Measurements from ENCODE around the gene HDAC9.

DNA sequence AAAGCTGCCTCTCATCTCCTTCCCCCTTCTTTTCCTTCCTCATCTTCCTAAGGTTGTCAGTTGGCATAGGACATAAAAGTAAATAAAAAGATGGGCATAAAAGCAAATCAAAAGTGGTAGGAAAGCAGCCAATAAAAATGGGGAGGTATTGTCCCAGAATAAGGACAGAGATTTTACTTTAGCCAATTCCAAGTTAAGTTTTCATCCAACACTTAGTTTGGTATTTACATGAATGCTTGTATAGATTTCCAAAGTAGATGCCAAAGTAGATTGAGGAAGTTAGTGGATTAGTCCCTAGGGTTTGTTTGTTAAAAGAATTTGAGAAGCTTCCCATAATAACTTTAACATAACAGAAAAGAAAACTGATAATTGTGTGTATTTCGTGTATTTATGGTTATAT is 33.7 kb downstream of the HDAC9 start:
- TF ChIP-seq, protein P1, sequence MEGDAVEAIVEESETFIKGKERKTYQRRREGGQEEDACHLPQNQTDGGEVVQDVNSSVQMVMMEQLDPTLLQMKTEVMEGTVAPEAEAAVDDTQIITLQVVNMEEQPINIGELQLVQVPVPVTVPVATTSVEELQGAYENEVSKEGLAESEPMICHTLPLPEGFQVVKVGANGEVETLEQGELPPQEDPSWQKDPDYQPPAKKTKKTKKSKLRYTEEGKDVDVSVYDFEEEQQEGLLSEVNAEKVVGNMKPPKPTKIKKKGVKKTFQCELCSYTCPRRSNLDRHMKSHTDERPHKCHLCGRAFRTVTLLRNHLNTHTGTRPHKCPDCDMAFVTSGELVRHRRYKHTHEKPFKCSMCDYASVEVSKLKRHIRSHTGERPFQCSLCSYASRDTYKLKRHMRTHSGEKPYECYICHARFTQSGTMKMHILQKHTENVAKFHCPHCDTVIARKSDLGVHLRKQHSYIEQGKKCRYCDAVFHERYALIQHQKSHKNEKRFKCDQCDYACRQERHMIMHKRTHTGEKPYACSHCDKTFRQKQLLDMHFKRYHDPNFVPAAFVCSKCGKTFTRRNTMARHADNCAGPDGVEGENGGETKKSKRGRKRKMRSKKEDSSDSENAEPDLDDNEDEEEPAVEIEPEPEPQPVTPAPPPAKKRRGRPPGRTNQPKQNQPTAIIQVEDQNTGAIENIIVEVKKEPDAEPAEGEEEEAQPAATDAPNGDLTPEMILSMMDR (IDR thresholded peaks at IDR 0.05; ENCODE audit: low read depth, low read length, poor library complexity, severe bottlenecking): no peak
- TF ChIP-seq EZH2phosphoT487 (IDR thresholded peaks at IDR 0.05; ENCODE audit: borderline replicate concordance, low read length): no peak

All from DOHH2 (cell line).